H1 (cell line): Measurements from ENCODE around the gene LAMTOR4. TPM values are rescaled to one million over a fixed set of nuclear protein-coding genes. Genes with fewer than 3 reads are reported as not detected.

Source experiments
- CEBPB ChIP-seq: IDR thresholded peaks from 2 replicates; pipeline ENCODE4 v1.6.1; 2012; ENCODE audit warnings: low read depth, low read length
- EGR1 ChIP-seq: IDR thresholded peaks from 2 replicates; pipeline ENCODE4 v1.6.1; 2011; ENCODE audit warnings: low read depth, low read length, borderline replicate concordance
- HDAC6 ChIP-seq: IDR thresholded peaks from one replicate; pipeline ENCODE4 v1.7.1; 2012; ENCODE audit warnings: low read depth, mild to moderate bottlenecking, inconsistent platforms, low read length, moderate library complexity
- JUN ChIP-seq: IDR thresholded peaks from 2 replicates; pipeline ENCODE4 v1.6.1; 2011; ENCODE audit warnings: low read depth, mild to moderate bottlenecking, improper control_type of control experiment, low read length
- RXRA ChIP-seq: IDR thresholded peaks from 2 replicates; pipeline ENCODE4 v1.6.1; 2011; ENCODE audit warnings: low read depth, mild to moderate bottlenecking, low read length, moderate library complexity; ENCODE audit not compliant: insufficient read depth
- SIX5 ChIP-seq: IDR thresholded peaks from 2 replicates; pipeline ENCODE4 v1.6.1; 2011; ENCODE audit warnings: mild to moderate bottlenecking, low read depth, low read length
- polyA plus RNA-seq, 7 experiments: library from polyadenylated mRNA; depleted of rRNA in 3 of 7; stranded (reverse) in 5 of 7; unstranded in 2 of 7; fragments of >200 nt in 5 of 7; fragments of 200-250 nt in 2 of 7; gene quantifications; 1 replicate in 5 of 7; 2 replicates in 1 of 7; 4 replicates in 1 of 7; pipeline versions ENCODE4 v1.2.1 to v1.2.3, GENCODE V29; 2011 to 2013; ENCODE audit warnings: missing spikeins in 2 of 7, mixed read lengths in 2 of 7
- total RNA-seq: library from RNA; stranded (reverse); fragmentation: NEBNext Ultra II Directional; extraction: Animal tissue kit (Norgen Biotek cat#: 25700); gene quantifications from 2 replicates; pipeline ENCODE4 v1.2.1, GENCODE V29; 2021
- TF ChIP-seq, protein P1 (sequence below): IDR thresholded peaks from 2 replicates; pipeline ENCODE4 v1.6.1; 2011; ENCODE audit warnings: low read length, improper control_type of control experiment
- TF ChIP-seq, protein P2 (sequence below): IDR thresholded peaks from 2 replicates; pipeline ENCODE4 v1.6.1; 2012; ENCODE audit warnings: inconsistent platforms
- TF ChIP-seq, protein P3 (sequence below): IDR thresholded peaks from 2 replicates; pipeline ENCODE4 v1.6.1; 2011; ENCODE audit warnings: low read depth, mild to moderate bottlenecking, low read length; ENCODE audit not compliant: insufficient read depth

The LAMTOR4 gene
- total and polyA plus RNA-seq, 2 of the 8 experiments (the other 6 are each of a cell fraction or from before 2014, with no cell fraction given): 153 to 622 TPM

DNA sequence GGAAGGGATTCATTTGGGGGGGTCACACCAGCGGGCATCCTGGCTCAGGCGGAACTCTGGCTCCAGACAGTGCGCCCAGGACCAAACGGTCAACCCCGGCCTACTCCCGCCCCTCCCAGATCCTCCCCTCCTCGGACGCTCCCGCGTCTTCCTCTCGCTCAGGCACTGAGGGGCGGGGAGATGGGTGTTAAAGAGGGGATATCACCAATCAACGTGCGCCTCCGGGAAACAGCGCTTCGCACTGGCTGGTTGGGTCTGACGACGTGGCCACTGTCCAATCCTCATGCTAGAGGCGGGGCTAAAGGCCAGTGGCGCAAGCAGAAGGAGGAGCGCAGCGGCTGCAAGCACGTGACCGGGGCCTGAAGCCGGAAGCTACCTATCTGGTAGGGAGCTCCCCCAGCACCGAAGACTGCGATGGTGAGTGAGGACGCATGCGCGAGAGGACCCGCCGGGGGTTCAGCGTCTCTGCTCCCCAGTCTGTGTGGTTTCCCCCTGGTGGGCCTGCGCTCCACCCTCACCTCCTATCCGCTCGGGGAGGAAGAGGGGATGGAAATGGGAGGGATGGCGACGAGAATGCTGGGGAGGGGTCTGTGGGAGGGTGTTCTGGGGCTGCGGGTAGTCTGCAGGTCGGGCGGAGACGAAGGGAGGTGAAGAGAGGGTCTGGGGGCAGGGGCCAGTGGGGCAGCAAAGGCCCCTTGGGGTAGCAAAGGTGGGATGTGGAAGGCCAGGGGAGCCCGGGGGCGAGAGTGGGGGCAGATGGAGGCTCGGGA is at the start of gene LAMTOR4 (continued):
- TF ChIP-seq, protein P1, sequence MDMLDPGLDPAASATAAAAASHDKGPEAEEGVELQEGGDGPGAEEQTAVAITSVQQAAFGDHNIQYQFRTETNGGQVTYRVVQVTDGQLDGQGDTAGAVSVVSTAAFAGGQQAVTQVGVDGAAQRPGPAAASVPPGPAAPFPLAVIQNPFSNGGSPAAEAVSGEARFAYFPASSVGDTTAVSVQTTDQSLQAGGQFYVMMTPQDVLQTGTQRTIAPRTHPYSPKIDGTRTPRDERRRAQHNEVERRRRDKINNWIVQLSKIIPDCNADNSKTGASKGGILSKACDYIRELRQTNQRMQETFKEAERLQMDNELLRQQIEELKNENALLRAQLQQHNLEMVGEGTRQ: peak; percentile 93
- TF ChIP-seq JUN: no peak
- no peak for TF ChIP-seq EGR1
- no peak for TF ChIP-seq RXRA
- TF ChIP-seq, protein P2, sequence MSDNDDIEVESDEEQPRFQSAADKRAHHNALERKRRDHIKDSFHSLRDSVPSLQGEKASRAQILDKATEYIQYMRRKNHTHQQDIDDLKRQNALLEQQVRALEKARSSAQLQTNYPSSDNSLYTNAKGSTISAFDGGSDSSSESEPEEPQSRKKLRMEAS: peak; percentile 83
- TF ChIP-seq, protein P3, sequence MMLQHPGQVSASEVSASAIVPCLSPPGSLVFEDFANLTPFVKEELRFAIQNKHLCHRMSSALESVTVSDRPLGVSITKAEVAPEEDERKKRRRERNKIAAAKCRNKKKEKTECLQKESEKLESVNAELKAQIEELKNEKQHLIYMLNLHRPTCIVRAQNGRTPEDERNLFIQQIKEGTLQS: peak; percentile 32; the same call in 1 of the 2 replicates
- TF ChIP-seq SIX5: no peak
- TF ChIP-seq HDAC6: no peak
- peak; percentile 82 for TF ChIP-seq CEBPB
- TF ChIP-seq, all 59 proteins: peak for 20
